ENCODE results near the gene SLC38A3.

SLC38A3 gene

GRCh38 chr3:50189274-50189673 lies 15.8 kb upstream of the SLC38A3 start:
- no peak overlapping the region for H3K4me3 ChIP-seq (replicated peaks; ENCODE audit: insufficient read depth, low read length)
- no peak overlapping the region for H3K27ac ChIP-seq (replicated peaks)
- TF ChIP-seq CTCF (IDR thresholded peaks at IDR 0.05; ENCODE audit: insufficient read depth, low read length) (peak; percentile 46), GABPA (IDR thresholded peaks at IDR 0.05; ENCODE audit: low read depth) (no peak)
- peak in 1 of 2 experiments; percentile 73 for DNase-seq (ENCODE audit: low read depth in 1 of 2, low spot score in 1 of 2)
- H3K27me3 ChIP-seq (ENCODE audit: insufficient read depth, poor library complexity, severe bottlenecking) = peaks cover 7% of the 10 kb centered on the region

GRCh38 chr3:50189989-50190388 lies 15.1 kb upstream of the SLC38A3 start:
- Histone ChIP-seq H3K4me3 (replicated peaks; ENCODE audit: insufficient read depth, low read length) (no peak overlapping the region), H3K27ac (replicated peaks) (no peak overlapping the region), H3K27me3 (ENCODE audit: insufficient read depth, poor library complexity, severe bottlenecking) (peaks cover 8% of the 10 kb centered on the region)
- DNase-seq (ENCODE audit: low read depth in 1 of 2, low spot score in 1 of 2) = no peak
- TF ChIP-seq, protein P1, sequence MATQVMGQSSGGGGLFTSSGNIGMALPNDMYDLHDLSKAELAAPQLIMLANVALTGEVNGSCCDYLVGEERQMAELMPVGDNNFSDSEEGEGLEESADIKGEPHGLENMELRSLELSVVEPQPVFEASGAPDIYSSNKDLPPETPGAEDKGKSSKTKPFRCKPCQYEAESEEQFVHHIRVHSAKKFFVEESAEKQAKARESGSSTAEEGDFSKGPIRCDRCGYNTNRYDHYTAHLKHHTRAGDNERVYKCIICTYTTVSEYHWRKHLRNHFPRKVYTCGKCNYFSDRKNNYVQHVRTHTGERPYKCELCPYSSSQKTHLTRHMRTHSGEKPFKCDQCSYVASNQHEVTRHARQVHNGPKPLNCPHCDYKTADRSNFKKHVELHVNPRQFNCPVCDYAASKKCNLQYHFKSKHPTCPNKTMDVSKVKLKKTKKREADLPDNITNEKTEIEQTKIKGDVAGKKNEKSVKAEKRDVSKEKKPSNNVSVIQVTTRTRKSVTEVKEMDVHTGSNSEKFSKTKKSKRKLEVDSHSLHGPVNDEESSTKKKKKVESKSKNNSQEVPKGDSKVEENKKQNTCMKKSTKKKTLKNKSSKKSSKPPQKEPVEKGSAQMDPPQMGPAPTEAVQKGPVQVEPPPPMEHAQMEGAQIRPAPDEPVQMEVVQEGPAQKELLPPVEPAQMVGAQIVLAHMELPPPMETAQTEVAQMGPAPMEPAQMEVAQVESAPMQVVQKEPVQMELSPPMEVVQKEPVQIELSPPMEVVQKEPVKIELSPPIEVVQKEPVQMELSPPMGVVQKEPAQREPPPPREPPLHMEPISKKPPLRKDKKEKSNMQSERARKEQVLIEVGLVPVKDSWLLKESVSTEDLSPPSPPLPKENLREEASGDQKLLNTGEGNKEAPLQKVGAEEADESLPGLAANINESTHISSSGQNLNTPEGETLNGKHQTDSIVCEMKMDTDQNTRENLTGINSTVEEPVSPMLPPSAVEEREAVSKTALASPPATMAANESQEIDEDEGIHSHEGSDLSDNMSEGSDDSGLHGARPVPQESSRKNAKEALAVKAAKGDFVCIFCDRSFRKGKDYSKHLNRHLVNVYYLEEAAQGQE (IDR thresholded peaks at IDR 0.05; ENCODE audit: insufficient replicate concordance, low read depth) = no peak
- TF ChIP-seq SPI1 (IDR thresholded peaks at IDR 0.05; ENCODE audit: borderline replicate concordance, low read depth) (no peak), GABPA (IDR thresholded peaks at IDR 0.05; ENCODE audit: low read depth) (no peak), POLR2AphosphoS5 (IDR thresholded peaks at IDR 0.05; ENCODE audit: low read depth) (no peak), CTCF (IDR thresholded peaks at IDR 0.05; ENCODE audit: insufficient read depth, low read length) (no peak)

- H3K27ac ChIP-seq (replicated peaks) = no peak within 1 kb of the TSS
- TF ChIP-seq SPI1 (IDR thresholded peaks at IDR 0.05; ENCODE audit: borderline replicate concordance, low read depth) (peak; percentile 11; the same call in 1 of the 2 replicates), CTCF (IDR thresholded peaks at IDR 0.05; ENCODE audit: insufficient read depth, low read length) (no peak)
- DNase-seq (ENCODE audit: low read depth in 1 of 2, low spot score in 1 of 2) = peak in 1 of 2 experiments; percentile 36
- H3K4me3 ChIP-seq (replicated peaks; ENCODE audit: insufficient read depth, low read length) = no peak within 1 kb of the TSS
- peaks cover 19% of the 10 kb centered on the region for H3K27me3 ChIP-seq (ENCODE audit: insufficient read depth, poor library complexity, severe bottlenecking)
Measured at GRCh38 chr3:50190936-50191660, 14.0 kb upstream of the SLC38A3 start, which contains the start of gene GNAT1. Gene GNAT1 (plus strand): TSS chr3:50191610. CDS start chr3:50191726, 116 bp downstream.

DNA sequence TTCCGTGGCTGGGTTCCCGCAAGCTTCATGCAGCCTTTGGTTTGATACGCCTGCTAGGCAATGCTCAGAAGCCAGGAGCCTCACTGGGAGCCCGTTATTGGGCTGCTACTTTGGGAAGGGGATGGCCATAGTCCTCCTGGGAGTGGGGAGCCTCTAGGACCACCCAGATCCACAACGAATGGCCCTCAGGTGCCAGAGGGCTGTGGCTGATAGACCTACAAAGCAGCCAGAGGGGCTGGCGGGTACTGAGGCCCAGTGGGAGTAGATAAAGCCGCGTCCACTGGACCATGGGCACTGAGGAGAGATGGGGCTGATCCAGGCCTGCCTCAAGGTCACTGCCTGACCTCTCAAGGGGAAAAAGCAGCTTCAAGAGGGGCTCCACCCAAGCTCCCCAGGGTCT lies 12.9 kb upstream of the SLC38A3 start:
- H3K27me3 ChIP-seq (ENCODE audit: insufficient read depth, poor library complexity, severe bottlenecking) = peaks cover 22% of the 10 kb centered on the region

More for the DNA sequence above, 12.9 kb upstream of the SLC38A3 start:
- H3K27ac ChIP-seq (replicated peaks) = no peak overlapping the region
- TF ChIP-seq, protein P1 (IDR thresholded peaks at IDR 0.05; ENCODE audit: insufficient replicate concordance, low read depth) = no peak
- TF ChIP-seq CTCF (IDR thresholded peaks at IDR 0.05; ENCODE audit: insufficient read depth, low read length) (no peak), GABPA (IDR thresholded peaks at IDR 0.05; ENCODE audit: low read depth) (no peak), SPI1 (IDR thresholded peaks at IDR 0.05; ENCODE audit: borderline replicate concordance, low read depth) (no peak), POLR2AphosphoS5 (IDR thresholded peaks at IDR 0.05; ENCODE audit: low read depth) (no peak)
- no peak for DNase-seq (ENCODE audit: low read depth in 1 of 2, low spot score in 1 of 2)
- H3K4me3 ChIP-seq (replicated peaks; ENCODE audit: insufficient read depth, low read length) = no peak overlapping the region

Data from HL-60 (cell line).